GM12801 (cell line): ENCODE measurements around the gene PIK3R6.

Experiments
- CTCF ChIP-seq: IDR thresholded peaks from one replicate; pipeline ENCODE4 v1.5.1; 2011; ENCODE audit warnings: control low read depth; ENCODE audit not compliant: insufficient read length; ENCODE audit errors: extremely low read depth

PIK3R6 gene

DNA sequence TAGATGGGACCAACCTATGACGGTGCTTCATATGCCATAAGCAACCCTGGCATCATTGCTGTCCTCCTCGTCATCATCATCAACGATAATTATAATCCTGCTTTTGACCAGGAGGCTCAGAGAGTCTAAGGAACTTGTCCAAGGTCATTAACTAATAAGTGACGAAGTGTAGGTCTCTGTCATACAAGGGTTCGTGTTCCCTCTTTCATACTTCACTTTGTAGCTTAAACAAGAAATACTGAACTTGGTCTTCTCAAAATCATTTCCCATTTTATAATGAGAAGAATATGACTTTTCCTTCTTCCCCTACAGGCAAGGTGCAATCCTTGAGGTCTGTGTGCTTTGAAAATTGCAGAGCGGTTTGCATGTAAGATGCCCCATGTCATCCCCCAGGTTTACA, 31.2 kb upstream of the PIK3R6 start:
- TF ChIP-seq CTCF = no peak

DNA sequence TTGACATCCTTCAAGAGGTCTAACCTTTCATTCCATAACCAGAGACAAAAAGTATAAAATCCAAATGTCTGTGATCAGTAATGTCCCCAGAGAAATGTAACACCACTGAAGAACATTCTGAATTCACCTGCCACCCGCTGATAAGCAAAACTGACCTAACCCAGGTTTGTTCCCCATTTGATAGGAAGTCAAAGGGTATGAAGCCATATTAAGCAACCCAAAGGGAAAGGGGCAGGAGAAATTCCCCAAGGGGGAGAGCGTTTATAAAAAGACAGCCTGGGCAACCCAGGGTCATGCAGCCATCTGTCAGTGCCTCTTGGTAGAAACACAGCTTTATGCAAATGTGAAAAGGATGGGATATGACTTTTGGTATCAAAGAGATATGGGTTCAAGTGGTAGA, 30.7 kb upstream of the PIK3R6 start:
- no peak for TF ChIP-seq CTCF

DNA sequence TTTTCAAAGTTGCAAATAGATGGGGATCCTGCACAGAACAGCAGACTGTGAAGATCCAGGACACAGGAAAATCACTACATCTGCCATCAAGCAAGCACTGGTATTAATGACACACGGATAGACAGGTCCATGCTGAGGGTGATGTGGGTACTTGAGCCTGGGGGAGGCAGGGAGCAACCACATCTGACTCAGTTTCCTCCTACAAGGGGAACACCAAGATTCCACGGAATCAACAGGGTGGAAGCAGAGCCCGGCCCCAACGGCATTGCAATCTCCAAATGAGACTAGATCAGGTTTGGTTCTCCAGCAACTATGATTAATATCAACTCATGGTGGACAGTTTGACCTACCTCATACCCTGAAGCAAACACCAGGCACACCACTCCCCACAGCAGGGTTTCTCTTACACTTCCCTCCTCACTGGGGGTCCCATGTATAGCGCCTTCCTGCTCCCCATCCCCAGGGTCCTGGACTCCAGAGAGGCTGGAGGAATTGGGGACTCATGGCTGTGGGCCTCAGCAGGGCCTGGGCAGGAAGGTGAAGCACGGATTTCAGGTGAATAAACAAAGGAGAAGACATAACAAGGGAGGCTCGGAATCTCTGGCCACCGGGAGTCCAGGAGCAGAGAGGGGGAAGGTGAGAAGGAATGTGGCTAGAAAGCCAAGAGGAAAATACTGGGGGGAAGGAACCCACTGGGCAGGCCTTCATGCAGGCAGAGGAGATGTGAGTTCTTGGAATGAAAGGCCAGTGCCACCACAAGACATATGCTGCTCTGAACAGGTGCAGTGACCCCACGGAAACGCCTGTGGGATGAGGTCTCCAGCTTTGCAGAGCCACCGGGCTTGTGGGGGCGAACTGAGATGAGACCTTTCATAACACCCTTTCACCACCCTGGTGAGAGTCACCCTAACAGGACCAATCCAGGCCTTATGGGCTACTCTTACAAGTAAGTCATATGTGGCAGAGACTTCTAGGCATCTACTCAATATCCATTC, 29.5 kb upstream of the PIK3R6 start:
- TF ChIP-seq CTCF = no peak

GRCh38 chr17:8896087-8896486, 28.6 kb upstream of the PIK3R6 start:
- no peak for TF ChIP-seq CTCF

GRCh38 chr17:8894673-8895578, 27.5 kb upstream of the PIK3R6 start:
- TF ChIP-seq CTCF = no peak

DNA sequence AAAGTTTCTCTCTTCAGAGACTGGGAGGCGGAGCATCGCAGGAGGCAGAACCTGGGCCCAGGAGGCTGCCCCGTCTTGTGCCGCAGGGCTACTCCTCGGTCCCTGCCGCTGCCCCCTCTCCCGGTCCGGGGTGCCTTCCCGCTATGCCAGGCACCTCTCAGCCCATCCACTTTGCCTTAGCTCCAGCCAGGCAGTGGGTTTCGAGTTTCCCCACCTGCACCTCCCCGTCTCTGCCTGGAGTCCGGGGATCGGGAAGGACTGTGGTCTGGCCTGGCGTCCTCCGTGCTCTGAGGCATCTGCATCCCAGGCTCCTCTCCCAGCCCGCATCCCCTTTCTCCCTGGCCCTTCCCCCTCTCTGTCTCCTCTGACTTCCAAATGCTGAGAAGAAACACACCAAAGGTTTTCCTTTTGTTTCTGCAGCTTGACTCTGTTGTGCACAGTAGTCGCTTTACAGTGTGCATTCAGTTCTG, 26.8 kb upstream of the PIK3R6 start:
- TF ChIP-seq CTCF = no peak

- no peak for TF ChIP-seq CTCF
Measured at GRCh38 chr17:8893621-8894201, 26.2 kb upstream of the PIK3R6 start.
